Ishikawa (cell line): ENCODE data around the gene CCDC73.

Source experiments
- CEBPB ChIP-seq: IDR thresholded peaks from 2 replicates; pipeline ENCODE4 v1.6.1; 2012
- EGR1 ChIP-seq: IDR thresholded peaks from 2 replicates; pipeline ENCODE4 v1.6.1; 2012
- EP300 ChIP-seq: IDR thresholded peaks from 2 replicates; pipeline ENCODE4 v1.6.1; 2012; ENCODE audit warnings: borderline replicate concordance
- FOXM1 ChIP-seq: IDR thresholded peaks from 2 replicates; pipeline ENCODE4 v1.6.1; 2012; ENCODE audit warnings: low read depth, borderline replicate concordance
- RAD21 ChIP-seq: IDR thresholded peaks from 2 replicates; pipeline ENCODE4 v1.6.1; 2012; ENCODE audit warnings: low read depth
- TAF1 ChIP-seq: IDR thresholded peaks from 2 replicates; pipeline ENCODE4 v1.6.1; 2012; ENCODE audit warnings: low read depth, mild to moderate bottlenecking
- YY1 ChIP-seq: IDR thresholded peaks from 2 replicates; pipeline ENCODE4 v1.6.1; 2012; ENCODE audit warnings: low read depth
- TF ChIP-seq, protein P1 (sequence below): IDR thresholded peaks from 2 replicates; pipeline ENCODE4 v1.6.1; 2012
- TF ChIP-seq, protein P2 (sequence below): IDR thresholded peaks from 2 replicates; pipeline ENCODE4 v1.6.1; 2012; ENCODE audit warnings: low read depth, mild to moderate bottlenecking
- TF ChIP-seq, protein P3 (sequence below): IDR thresholded peaks from 2 replicates; pipeline ENCODE4 v1.6.1; 2012

DNA sequence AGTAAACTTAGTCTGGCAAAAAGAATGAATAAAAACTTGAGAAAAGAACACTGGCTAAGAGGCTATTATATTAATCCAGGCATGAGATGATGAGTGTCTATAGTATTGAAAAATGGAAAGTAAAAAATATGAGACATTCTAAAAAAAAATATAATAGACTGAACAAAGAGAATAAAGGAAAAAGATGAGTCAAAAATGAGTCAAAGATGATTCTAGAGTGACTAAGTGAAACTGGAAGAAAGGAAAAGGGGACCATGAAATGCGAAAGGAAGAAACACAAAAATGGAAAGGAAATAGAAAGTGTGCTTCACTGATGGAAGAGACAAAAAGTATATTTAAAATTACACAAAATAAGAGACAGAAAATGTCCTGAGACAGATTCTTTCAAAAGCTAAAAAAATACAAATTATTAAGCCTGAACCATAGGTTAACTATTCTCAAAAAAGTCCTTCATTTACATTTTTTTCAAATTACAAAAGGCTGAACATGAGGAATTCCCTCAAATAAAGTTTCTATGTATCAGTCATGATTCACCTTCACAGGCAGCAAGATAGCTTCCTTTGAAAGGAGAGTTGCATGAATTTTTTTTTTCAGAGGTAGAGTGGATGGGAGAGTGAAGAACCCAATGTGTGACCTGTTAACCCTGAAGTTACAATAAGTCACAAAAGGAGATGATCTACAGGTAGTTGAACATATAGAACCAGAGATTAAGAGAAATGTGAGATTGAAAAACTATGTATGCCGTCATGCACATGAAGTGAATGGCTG, 135.6 kb downstream of the CCDC73 start:
- TF ChIP-seq EP300: no peak
- TF ChIP-seq YY1: no peak
- TF ChIP-seq FOXM1: no peak
- TF ChIP-seq RAD21: no peak
- TF ChIP-seq, protein P1, sequence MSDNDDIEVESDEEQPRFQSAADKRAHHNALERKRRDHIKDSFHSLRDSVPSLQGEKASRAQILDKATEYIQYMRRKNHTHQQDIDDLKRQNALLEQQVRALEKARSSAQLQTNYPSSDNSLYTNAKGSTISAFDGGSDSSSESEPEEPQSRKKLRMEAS: no peak
- no peak for TF ChIP-seq CEBPB
- TF ChIP-seq TAF1: no peak
- TF ChIP-seq, protein P2, sequence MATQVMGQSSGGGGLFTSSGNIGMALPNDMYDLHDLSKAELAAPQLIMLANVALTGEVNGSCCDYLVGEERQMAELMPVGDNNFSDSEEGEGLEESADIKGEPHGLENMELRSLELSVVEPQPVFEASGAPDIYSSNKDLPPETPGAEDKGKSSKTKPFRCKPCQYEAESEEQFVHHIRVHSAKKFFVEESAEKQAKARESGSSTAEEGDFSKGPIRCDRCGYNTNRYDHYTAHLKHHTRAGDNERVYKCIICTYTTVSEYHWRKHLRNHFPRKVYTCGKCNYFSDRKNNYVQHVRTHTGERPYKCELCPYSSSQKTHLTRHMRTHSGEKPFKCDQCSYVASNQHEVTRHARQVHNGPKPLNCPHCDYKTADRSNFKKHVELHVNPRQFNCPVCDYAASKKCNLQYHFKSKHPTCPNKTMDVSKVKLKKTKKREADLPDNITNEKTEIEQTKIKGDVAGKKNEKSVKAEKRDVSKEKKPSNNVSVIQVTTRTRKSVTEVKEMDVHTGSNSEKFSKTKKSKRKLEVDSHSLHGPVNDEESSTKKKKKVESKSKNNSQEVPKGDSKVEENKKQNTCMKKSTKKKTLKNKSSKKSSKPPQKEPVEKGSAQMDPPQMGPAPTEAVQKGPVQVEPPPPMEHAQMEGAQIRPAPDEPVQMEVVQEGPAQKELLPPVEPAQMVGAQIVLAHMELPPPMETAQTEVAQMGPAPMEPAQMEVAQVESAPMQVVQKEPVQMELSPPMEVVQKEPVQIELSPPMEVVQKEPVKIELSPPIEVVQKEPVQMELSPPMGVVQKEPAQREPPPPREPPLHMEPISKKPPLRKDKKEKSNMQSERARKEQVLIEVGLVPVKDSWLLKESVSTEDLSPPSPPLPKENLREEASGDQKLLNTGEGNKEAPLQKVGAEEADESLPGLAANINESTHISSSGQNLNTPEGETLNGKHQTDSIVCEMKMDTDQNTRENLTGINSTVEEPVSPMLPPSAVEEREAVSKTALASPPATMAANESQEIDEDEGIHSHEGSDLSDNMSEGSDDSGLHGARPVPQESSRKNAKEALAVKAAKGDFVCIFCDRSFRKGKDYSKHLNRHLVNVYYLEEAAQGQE: no peak
- no peak for TF ChIP-seq EGR1
- TF ChIP-seq, protein P3, sequence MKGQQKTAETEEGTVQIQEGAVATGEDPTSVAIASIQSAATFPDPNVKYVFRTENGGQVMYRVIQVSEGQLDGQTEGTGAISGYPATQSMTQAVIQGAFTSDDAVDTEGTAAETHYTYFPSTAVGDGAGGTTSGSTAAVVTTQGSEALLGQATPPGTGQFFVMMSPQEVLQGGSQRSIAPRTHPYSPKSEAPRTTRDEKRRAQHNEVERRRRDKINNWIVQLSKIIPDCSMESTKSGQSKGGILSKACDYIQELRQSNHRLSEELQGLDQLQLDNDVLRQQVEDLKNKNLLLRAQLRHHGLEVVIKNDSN: no peak
